NCI-H128 (cell line): ENCODE measurements around the gene FAM110D.
A peak's percentile ranks its signal among the peaks of the same experiment; 100 is the strongest.

Source experiments
- DNase-seq: peaks from one replicate; lab custom pipeline; 2025; ENCODE audit not compliant: unreplicated experiment; lab: John Stamatoyannopoulos, UW

The FAM110D gene

DNA sequence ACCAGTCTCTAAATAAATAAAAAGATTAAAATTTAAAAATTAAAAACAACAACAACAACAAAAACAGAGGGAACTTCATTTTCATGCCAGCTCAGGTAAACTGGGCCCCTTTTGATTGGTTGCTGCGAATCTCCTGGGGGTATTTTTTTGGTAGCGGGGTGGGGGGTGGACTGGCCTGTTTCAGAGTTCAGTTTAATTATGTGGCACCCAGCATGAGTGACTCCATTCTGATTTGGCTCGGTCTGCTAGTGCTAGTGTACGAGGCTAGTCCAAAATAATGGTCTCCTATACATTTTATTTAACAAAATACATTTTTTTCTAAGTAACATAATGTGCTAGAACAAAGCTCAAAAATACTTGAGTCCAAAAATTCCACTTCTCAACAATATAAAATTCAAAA lies 29.1 kb upstream of the FAM110D start:
- DNase-seq: no peak

DNA sequence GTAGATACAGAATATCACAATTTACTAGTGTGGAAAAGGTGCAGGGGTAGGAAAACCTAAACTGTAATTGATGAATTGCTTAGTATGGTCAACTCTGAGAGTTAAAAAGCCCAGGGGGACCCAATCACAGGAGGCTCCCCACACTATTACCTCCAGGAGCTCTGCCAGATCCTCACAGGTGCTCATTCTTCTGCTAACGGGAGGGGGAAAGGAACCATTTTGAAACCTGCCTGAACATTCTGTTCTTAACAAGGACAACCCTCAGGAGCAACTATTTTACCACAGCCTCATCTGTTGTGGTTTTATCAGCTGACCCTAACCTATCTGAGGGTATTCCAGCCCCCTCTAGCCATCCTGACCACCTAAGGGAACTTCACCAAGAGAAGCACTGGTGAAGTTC lies 28.2 kb upstream of the FAM110D start:
- DNase-seq: no peak

DNA sequence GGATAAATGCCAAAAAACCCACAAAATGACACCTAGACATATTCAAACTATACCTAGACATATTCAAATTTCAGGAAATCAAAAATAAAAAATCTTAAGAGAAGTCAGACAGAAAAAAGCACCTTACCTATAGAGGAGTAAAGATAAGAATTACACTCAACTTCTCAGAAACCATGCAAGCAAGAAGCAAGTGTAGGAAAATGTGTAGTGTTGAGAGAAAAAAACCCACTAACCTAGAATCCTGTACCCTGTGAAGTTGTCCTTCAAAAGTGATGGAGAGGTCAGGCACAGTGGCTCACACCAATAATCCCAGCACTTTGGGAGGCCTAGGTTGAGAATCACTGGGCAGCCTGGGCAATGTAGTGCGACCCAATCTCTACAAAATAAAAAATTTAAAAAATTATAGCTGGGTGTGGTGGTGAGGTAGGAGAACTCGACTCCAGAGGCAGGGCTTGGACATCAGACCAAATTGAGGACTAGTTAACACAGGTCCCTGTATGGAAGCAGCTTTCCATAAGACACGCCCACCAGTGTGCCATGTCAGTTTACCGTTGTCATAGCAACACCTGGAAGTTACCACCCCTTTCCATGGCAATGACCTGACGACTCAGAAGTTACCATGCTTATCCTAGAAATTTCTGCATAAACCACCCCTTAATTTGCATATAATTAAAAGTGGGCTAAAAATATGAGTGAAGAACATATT lies 26.6 kb upstream of the FAM110D start:
- no peak for DNase-seq

DNA sequence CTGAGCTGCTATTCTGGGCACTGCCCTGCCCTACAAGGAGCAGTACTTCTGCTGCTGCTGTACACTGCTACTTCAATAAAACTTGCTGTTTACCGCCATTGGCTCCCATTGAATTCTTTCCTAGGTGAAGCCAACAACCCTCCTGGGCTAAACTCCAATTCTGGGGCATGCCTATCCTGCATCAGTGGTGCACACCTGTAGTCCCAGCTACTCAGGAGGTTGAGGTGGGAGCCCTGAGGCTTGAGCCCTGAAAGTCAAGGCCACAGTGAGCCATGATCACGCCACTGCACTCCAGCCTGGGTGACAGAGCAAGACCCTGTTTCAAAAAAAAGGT lies 26.1 kb upstream of the FAM110D start:
- no peak for DNase-seq

DNA sequence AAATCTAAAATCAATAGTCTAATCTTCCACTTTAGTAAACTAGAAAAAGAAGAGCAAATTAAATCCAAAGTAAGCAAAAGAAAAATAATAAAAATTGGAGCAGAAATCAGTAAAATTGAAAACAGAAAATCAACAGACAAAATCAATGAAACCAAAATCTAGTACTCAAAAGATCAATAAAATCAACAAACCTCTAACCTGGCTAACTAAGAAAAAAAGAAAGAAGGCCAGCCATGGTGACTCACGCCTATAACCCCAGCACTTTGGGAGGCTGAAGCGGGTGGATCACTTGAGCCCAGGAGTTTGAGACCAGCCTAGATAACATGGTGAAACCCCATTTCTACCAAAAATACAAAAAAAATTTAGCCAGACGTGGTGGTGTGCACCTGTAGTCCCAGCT lies 24.4 kb upstream of the FAM110D start:
- DNase-seq: no peak

DNA sequence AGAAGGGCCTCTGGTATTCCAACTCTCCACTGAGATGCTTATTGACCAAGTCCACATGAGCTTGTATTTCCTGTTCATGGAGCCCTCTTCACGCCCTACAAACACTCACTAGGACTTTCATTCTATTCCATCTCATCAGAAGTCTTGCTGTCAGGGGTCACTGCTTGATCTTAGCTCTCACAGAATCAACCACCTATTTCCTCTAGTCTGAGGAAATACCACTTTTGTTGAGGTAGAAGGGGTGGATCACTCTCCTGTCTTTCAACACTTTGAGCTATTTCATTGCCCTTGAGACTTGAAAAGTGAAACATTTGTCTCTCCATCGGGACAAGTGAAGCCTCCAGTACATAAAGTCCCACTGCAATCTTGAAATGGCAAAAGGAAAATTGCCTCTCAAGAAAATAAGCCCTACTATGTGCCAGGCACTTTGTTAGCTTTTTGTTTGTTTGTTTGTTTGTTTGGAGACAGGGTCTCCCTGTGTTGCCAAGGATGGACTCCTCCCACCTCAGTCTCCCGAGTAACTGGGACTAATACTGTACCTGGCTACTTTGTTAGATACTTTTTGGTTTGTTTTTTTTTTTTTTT lies 19.8 kb upstream of the FAM110D start:
- no peak for DNase-seq

DNA sequence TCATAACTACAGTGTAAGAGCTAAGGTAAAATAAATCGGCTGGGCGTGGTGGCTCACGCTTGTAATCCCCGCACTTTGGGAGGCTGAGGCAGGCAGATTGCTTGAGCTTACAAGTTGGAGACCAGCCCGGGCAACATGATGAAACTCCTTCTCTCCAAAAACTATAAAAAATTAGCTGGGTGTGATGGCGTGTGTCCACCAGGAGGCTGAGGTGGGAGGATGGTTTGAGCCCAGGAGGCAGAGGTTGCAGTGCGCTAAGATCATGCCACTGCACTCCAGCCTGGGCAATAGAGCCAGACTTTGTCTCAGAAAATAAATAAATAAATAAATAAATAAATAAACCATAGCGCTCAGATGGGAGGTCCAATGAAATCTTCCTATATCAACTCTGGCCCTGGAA lies 16.7 kb upstream of the FAM110D start:
- DNase-seq: no peak

DNA sequence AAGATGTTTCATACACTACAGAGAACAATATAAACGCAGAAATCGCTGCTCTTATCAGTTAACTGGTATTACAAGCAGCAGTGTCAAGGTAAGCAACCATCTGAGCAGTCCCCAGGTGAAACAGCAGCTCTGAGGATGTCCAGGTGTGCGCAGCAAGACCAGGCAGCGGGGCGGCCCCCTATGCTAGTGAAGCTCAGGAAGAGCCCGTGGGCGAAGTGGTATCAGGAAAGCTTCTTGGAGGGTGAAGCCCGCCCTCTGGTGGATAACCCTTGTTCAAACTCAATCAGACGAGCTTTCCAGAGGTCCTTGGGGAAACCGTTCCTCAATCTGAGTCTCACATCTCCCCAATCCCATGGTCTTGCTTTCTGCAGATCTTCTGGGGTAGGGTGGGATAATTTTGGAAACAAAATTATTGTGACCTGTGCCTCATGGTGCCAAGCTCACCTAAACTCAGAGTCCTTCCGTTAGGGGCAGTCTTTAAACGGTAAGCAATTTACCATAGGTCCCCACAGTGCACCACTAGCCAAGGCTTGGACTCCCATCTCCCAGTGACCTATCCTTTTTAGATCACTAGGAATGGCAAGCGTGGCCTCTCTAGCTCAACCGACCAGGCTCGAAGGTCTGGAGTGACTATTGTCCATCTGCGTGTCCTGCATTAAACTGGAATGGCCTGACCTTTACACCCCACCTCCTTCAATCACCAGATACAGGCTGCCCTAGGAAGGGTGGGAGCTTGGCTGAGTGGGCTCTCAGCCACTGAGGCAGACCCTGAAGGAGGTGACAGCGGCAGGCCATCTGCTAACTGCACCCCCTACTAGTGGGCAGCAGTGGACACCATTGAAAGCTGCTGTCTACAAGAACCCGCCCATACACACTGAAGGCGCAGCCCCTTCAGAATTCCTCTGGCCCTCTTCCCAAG lies 13.6 kb upstream of the FAM110D start:
- DNase-seq: peak; percentile 87

DNA sequence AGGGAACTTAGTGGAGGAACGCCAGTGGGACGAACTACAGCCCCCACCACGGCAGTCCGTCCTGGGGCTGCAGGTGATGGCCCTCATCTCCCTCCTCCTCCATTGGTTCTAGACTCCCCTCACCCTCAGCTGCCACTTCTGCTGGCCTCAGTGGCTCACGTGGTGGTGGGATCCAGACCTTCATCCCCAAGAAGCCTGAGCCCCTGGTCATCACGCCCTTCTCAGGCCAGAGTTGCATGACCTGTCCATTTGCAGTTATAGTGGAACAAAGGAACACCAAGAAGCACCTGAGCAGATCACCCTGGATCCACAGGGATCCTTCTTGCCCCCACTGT lies 13.0 kb upstream of the FAM110D start:
- DNase-seq: no peak

DNA sequence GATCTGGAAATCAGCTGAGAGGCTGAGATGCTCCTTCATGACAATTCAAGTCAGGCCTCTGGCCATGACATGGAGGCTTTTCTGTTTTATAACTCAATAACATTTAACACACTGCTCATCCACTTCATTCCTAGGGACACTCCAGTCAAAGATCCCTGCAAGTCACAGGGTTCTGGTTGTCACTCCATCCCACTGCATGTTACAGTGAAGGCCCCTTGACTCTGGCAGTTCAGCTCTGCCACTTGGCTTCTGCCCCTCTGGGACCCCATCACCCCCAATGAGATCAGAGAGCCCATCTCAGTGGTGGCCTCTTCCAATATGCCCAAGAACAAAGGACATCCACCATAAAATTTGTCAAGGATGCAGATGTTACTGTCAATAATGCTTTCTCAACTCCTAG lies 10.0 kb upstream of the FAM110D start:
- no peak for DNase-seq

DNA sequence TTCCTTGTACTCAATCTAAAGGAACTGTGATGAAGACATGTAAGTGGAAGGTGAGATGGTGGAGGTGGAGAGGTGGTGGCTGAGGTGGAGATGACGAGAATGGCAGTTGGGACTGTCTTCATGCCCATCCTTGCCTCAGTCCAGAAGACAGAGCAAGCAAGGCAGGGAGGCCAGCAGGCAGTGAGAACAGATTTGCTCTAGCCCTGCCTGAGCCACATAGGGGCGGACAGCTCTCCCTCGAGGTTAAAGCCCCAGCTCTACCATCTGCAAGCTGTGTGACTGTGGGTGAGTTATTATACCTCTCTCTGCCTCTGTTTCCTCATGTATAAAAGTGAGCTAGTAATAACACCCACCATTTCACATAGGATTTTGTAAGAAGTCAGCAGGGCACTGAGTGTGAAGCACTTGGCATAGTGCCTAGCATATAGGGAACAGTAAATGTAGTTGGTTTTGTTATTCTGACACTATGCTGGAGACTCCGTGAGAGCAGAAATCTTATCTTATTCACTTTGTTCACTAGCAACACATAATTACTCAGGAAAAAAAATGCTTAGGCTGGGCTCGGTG lies 4.8 kb upstream of the FAM110D start:
- DNase-seq: no peak

DNA sequence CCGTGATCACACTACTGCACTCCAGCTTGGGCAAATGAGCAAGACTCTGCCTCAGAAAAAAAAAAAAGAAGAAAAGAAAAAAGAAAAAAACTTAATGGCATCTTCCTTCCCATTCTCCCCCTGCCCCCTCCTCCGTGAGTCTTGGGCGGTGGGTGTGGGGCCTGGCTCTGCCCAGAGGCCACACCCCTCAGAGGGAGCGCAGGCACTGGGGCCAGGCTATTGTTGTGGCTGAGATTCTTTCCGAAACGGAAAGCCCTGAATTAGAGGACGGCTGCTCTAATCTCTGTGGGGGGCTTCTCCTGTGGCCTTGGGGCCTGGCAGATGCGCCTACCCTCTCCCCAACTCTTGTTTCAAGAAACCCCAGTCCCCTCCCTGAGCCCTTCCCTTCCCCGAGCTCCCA lies 4.1 kb upstream of the FAM110D start:
- no peak for DNase-seq

DNA sequence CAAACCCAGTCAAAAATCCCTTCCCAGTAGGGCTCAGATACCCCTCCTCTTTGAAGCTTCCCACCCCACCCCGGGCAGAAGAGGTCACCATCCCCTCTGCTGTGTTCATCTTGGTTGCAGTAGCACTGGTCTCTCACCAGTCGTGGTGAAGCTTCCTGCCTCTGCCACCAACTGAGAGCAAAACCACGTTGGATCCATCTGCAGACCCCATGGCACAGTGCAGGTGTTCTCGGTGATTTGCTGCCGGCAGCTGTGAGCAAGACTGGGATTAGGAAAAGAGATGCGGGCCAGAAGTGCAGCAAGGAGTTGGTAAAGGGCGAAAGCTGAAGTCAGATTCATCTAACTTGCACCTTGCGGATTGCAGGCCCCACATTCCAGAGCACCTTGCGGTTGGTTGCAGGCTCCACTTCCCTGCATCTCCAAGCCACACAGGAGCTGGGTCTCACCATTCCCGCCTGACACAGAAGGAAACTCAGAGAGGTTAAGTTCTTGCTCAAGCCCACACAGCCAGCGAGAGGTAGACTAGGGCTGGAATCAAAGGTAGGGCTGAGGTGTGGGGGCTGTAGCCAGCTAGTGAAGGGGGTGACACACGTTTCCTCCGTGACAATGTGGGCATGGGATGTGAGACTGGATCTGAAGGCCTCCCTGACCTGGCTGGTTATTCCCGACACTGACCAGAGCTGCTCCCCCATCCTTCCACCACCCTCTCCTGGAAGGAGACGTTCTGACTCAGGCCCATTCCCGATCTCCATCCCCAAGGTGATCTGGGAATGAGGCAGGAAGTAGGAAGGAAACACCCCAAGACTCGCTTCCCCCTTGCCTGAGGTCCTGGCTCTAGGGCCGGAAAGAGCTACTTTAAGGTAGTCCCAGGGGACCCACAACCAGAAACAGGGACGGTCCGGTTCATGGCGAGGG lies 3.3 kb upstream of the FAM110D start:
- DNase-seq: no peak

DNA sequence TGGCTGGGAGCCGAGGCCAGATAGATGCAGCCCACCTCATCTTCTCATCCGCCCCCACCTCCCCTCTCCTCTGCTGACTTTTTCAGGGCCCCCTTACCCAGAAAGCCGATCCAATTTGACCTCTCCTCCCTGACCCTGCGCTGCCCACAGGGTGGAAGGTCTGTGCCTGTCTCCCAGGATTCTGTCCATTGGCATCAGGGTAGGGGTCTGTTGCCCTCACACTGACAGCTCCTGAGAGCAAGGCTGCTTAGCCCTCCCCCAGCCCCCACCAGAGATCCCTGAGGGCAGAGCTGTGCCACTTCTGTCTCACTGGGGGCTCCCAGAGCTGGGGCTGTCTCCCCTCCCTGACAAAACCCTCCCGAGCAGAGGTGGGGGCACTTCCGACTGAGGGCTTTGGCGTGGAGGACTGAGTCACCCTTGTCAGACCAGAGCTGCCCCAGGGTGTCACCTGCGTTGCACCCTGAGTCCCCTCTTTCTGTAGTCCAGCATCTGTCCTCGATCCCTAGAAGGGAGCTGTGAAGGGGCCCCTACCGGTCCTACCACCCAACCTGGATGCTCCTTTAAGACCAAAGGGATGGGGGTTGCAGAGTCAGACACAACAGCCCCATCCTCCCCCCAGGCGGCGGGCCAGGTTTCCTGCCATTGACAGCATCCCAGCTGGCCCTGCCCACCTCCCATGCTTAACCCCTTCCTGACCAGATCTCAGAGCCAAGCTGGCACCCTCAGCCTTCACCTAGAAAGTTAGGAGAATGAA lies 2.4 kb upstream of the FAM110D start:
- no peak for DNase-seq

DNA sequence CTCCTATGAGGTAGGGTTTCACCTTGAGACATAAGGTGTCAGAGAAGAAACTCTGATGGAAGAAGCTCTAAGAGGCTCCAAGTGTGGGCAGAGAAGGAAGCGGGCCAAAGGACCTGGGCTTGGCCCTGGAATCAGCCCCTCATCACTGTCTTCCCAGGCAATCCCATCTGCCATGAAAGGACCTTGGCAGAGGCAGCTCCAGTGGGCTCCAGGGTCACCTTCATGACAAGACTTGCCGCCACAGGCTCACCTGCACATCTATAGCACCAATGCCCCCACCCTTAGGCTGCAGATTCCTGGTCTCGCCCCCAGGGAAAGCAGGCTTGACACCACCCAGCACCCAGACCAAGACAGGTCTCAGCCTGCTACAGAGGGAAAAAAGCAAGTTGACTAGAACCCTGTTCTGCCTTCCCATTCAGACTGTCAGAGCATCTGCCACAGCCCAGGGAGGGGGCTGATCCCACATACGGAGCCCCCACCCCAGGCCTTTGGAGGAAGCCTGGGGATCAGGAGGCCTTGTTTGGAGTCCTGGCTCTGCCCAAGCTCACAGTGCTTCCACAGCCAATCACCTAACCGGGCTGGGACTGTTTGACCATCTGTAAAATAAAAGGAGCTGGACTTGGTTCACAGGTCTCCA lies 490 bp upstream of the FAM110D start:
- DNase-seq: no peak

DNA sequence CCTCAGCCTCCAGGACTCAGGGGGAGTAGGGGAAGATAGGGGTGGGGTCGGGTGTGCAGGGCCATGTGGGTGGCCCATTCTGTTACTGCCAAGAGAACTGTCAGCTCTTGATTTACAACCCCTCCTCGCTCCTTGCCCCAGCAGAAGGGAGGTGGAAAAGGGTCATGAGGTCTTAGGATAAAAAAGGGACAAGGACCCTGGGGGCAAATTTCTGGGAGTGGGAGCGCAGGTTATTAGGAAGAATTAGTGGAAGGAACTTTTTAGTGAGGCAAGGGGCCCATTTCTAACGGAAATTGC lies 812 bp downstream of the FAM110D start:
- no peak for DNase-seq

DNA sequence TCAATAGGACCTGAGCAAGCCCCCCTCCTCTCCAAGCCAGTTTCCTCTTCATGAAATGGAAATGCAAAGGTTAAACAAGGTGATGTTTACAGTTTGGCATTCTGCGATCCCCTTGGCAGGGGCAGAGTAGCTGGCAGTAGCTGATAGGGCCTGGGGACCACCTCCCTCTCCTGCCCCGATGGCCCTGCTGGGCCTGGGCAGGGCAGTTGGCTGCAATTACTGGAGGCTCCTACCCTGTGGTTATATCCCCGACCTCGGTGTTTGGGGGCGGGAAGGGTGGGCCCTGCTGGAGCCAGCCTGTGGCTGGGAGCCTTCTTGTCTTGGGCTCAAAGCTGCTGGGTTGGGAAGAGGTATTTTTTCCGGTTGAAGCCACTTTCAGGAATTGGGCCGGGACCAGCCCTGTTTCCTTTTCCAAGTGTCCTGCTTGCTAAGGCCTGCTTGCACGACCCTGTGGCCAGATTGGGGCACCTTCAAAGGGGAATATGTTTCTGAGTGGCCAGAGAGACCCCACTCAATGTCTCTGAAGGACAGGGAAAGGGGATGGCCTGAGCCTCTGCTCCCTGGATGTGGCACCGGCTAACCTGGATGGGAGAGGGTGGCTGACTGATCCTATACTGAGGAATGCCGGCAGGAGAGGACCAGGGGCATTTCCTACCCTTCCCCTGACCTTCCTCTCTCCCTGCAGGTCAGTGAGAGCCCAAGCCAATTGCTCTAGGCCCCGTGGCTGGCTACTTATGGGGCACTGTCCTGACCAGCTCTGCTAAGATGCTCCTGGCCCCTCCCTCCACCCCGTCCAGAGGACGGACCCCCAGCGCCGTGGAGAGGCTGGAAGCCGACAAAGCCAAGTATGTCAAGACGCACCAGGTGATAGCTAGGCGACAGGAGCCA lies 1.9 kb downstream of the FAM110D start:
- no peak for DNase-seq

DNA sequence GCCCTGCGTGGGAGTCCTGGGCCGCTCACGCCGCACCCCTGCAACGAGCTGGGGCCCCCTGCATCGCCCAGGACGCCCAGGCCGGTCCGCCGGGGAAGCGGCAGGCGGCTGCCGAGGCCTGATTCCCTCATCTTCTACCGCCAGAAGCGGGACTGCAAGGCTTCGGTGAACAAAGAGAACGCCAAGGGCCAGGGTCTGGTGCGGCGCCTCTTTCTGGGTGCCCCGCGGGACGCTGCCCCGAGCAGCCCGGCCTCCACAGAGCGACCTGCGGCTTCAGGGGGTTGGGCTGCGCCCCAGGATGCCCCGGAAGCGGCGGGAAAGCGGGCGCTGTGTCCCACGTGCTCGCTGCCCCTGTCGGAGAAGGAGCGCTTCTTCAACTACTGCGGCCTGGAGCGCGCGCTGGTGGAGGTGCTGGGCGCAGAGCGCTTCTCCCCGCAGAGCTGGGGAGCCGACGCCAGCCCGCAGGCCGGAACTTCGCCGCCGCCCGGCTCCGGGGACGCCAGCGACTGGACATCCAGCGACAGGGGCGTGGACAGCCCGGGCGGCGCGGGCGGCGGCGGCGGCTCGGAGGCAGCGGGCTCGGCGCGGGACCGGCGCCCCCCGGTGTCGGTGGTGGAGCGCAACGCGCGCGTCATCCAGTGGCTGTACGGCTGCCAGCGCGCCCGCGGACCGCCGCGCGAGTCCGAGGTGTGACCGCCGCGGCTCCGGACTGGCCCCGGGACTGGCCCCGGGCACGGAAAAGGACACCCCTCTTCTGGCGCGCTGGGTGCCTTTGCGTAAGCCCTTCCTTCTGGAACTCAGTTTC lies 2.7 kb downstream of the FAM110D start:
- peak; percentile 13 for DNase-seq
